ENCODE measurements around the gene PSG2. TPM values are rescaled to one million over a fixed set of nuclear protein-coding genes. Genes with fewer than 3 reads are reported as not detected.
"Not testable (repeated sequence)": the region's sequence is repeated elsewhere in the genome, so short reads cannot be mapped to it uniquely, and the experiment has no call there.

The PSG2 gene
- total RNA-seq, 2 experiments from 2014 or later: not detected

DNA sequence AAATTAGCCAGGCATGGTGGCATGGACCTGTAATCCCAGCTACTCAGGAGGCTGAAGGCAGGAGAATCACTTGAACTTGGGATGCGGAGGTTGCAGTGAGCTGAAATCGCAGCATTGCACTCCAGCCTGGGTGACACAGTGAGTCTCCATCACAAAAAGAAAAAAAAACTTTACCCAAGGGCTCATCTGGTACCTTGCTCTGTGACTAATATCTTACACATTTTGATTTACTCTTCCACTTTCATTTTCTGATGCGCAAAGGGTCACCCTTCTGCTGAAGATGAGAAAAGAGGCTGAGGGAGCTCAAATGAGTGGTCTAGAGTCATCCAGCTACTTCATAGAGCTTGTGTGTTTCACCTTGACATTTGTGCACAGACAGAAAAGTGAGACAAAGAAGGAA lies 34.5 kb downstream of the PSG2 start:
- H3K36me3 Mint-ChIP-seq; H3K27me3 Mint-ChIP-seq; H3K4me1 Mint-ChIP-seq; H3K4me3 Mint-ChIP-seq; CTCF ChIA-PET; ATAC-seq; H3K27ac Mint-ChIP-seq; DNase-seq; H3K9me3 Mint-ChIP-seq (ENCODE audit: low read depth): not testable (repeated sequence)

DNA sequence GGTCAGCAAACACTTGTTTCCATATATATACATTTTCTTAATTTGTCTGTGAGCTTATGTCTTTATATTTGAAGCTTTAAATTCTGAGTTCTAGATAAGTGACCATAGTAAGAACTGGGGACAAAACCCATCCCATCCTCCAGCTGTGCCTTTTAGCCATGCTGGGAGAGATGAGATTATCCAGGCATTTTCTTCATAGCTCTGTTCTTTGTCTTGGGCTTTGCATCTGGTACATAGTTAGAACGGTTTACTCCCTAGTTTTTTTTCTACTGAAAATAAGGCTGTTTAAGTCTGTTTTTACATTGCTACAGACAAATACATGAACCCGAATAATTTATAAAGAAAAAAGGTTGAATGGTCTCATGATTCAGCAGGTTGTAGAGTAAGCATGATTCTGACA lies 35.9 kb downstream of the PSG2 start:
- H3K27me3 Mint-ChIP-seq; ATAC-seq; H3K4me3 Mint-ChIP-seq; H3K9me3 Mint-ChIP-seq (ENCODE audit: low read depth); H3K4me1 Mint-ChIP-seq; H3K27ac Mint-ChIP-seq; H3K36me3 Mint-ChIP-seq; DNase-seq; CTCF ChIA-PET: not testable (repeated sequence)

DNA sequence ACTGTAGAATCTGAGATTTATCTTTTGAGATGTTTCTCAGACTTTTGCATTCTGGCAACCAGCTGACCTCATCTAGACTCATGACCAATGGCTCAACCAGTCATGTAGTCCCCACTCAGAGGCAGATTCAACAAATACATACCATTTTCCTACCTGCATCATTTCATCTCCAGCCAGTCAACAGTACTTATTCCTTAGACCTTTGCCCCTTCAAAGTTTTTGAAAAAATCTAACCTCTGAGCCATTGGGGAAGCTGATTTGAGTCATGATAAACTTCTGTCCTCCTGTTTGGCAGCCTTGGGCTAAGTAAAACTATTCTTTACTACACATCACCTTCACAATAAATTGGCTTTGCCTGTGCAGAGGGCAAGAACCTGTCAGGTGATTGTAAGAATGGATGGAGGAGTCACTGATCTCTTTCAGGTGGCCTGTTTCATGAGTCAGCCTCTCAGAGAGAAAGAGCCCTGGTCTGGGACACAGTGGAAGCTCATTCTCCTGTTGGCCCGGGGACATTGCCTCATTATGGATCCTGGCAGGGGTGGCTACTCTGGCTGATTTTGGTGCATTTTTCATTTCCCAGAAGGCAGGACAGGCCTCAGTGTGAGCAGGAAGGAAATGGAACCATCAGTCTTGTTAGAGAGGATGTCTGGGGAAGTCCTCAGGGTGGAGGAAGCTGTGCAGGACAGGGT lies 38.9 kb downstream of the PSG2 start:
- H3K36me3 Mint-ChIP-seq; H3K27me3 Mint-ChIP-seq; DNase-seq; CTCF ChIA-PET; H3K4me1 Mint-ChIP-seq; ATAC-seq; H3K27ac Mint-ChIP-seq; H3K9me3 Mint-ChIP-seq (ENCODE audit: low read depth); H3K4me3 Mint-ChIP-seq: not testable (repeated sequence)

DNA sequence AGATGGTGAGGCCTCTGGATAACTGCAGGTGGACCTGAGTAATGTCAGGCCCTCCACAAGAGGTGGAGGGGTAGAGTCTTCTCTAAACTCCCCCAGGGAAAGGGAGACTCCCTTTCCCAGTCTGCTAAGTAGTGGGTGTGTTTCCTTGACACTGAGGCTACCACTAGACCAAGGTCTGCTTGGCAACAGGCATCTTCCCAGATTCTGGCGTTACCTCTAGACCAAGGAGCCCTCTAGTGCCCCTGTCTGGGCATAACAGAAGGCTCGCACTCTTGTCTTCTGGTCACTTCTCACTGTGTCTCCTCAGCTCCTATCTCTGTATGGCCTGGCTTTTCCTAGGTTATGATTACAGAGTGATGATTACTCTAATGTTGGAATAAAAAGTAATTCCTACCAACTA lies 50.9 kb downstream of the PSG2 start:
- H3K36me3 Mint-ChIP-seq; ATAC-seq; H3K4me3 Mint-ChIP-seq; H3K27me3 Mint-ChIP-seq; H3K9me3 Mint-ChIP-seq (ENCODE audit: low read depth); CTCF ChIA-PET; H3K27ac Mint-ChIP-seq; DNase-seq; H3K4me1 Mint-ChIP-seq: not testable (repeated sequence)

DNA sequence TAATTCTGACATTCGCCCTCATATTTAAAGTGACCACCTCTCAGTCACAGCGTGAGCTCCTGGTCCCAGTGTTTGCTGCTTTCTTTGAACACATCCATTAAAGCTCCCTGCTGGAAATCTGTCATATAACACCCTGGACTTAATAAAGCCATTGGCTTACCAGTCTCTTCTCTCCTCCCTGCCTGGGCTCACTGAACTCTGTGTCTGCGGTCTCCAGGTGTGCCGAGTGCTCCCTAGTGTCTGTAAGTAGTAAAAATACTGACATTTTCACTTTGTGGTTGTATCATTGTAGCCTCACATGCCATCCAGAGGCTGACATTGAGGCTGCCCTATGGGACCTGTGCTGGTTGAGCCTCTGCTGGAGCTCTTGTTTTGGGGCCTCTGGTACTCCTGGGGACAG lies 53.6 kb downstream of the PSG2 start:
- no peak for ATAC-seq
- CTCF ChIA-PET: no interaction called here
- Mint-ChIP-seq H3K4me3 (no peak overlapping the region), H3K36me3 (no peaks in the 10 kb centered on the region), H3K4me1 (no peaks in the 10 kb centered on the region), H3K27ac (no peak overlapping the region), H3K27me3 (no peaks in the 10 kb centered on the region), H3K9me3 (ENCODE audit: low read depth) (no peaks in the 10 kb centered on the region)
- no peak for DNase-seq

DNA sequence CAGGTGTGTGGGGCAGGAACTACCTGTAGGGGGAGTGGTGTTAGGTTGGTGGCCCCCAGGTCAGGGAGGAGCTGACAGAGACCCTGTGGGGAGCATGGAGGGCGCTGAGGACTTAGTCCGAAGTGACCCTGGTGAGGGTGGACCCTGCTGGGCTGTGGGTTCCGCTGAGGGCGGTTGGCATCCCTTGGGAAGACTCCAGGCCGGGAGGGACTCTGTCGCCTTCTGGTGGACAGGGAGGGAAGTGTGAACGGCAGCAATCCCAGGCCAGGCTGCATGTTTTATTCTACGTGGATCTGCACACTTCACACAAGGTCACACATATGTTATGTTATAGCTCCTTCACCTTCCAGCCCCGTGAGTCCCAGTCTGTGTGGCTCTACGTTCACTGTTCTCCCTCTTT lies 54.5 kb downstream of the PSG2 start:
- H3K4me3 Mint-ChIP-seq; CTCF ChIA-PET; H3K9me3 Mint-ChIP-seq (ENCODE audit: low read depth); H3K4me1 Mint-ChIP-seq; H3K36me3 Mint-ChIP-seq; ATAC-seq; H3K27me3 Mint-ChIP-seq; H3K27ac Mint-ChIP-seq; DNase-seq: not testable (repeated sequence)

DNA sequence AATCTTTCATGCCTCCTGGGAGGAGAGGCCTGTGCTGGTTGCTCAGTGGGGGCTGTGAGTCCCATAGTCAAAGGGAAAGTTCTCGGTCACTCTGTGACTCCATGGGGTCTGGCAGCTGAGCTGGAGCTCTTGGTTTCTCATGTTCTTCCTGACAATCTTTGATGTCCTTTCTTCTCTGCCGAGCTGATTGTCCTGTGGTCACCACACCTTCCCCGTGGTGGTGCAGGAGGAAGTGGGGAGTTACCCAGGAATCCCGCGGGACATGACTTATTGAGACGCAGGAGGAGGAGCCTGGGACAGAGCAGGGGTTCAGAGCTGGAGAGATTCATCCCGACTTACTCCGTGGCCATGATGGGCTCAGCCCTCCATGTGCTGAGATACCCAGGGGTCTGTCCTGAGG lies 55.4 kb downstream of the PSG2 start:
- ATAC-seq; H3K4me3 Mint-ChIP-seq; H3K36me3 Mint-ChIP-seq; CTCF ChIA-PET; H3K4me1 Mint-ChIP-seq; H3K9me3 Mint-ChIP-seq (ENCODE audit: low read depth); H3K27ac Mint-ChIP-seq; H3K27me3 Mint-ChIP-seq; DNase-seq: not testable (repeated sequence)

DNA sequence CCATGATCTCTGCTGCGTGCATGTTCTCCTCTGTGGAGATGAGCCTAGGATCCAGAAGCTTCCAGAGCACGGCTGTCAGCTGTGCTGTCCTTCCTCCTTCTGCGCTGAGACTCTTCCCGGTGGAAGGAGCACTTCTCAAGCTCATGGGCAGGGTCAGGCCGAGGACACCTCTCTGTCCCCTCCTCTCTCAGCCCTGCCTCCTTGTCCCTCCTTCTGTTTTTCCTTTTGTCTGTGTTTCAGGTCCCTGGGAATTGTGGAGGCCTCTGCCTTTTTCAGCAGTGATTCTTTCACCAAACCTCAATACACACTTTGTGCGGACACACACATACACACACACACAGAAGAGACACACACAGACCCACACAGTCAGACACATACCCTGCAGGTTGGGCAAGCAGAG lies 56.1 kb downstream of the PSG2 start, which contains the start of gene PSG11:
Gene PSG11, minus strand, starts transcription at position 101 of the 400 bp plus-strand sequence. Its CDS starts 97 bp downstream, at position 4.
- H3K4me3 Mint-ChIP-seq; DNase-seq; H3K27ac Mint-ChIP-seq; H3K9me3 Mint-ChIP-seq (ENCODE audit: low read depth); H3K36me3 Mint-ChIP-seq; ATAC-seq; CTCF ChIA-PET; H3K27me3 Mint-ChIP-seq; H3K4me1 Mint-ChIP-seq: not testable (repeated sequence)

DNA sequence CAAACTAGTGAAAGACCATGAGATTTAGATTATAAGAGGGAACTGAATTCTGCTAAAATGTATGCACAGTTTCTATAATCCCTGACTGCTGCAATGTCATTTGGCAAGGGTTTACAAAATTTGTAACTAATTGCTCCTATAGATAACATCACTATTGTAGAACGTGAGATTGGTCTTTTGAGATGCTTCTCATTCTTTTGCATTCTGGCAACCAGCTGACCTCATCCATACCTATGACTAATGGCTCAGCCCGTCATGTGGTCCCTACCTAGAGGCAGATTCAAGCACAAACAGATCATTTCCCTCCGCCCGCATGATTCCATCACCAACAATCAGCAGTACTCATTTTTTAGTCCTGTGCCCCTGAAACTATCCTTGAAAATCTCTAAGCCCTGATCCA lies 60.4 kb downstream of the PSG2 start:
- H3K9me3 Mint-ChIP-seq (ENCODE audit: low read depth); H3K27ac Mint-ChIP-seq; H3K27me3 Mint-ChIP-seq; H3K4me3 Mint-ChIP-seq; DNase-seq; H3K36me3 Mint-ChIP-seq; ATAC-seq; H3K4me1 Mint-ChIP-seq; CTCF ChIA-PET: not testable (repeated sequence)

DNA sequence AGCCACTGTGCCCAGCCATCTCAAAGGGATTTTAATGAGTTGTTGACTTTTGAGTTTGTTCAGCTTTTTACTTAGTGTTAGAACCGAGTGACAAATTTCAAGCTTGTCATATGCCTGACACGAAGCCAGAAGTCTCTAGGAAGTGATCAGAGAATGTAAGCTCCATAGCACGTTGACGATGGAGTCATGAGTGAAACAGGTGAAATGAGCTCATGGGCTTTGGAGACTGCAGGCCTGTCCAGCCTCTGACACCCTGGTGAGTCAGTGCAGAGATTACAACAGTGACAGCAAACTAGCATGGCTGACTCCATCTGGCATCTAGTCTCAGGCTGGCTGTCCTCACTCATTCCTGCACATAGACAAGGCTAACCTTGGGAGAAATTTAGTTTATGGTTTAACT lies 60.9 kb downstream of the PSG2 start:
- H3K36me3 Mint-ChIP-seq; H3K27ac Mint-ChIP-seq; H3K9me3 Mint-ChIP-seq (ENCODE audit: low read depth); H3K4me1 Mint-ChIP-seq; CTCF ChIA-PET; H3K4me3 Mint-ChIP-seq; ATAC-seq; H3K27me3 Mint-ChIP-seq; DNase-seq: not testable (repeated sequence)

DNA sequence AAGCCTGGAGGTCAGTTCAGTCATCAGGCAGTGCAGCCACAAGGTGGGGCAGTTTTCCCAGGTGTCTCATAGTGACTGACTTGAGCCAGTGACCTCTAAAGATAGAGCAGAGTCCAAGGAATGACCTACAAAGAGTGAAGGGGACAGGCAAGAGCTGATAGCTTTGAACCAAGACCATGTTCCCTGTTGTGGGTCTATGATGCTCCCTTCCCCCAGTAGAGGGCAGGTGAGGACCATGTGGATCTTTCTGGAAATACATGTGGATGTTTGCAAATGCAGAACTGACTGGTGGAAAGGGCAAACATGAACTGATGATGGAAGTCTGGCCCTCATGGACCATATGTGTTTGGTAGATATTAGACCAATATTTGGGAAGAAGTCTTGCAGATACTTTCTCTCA lies 62.9 kb downstream of the PSG2 start:
- H3K27me3 Mint-ChIP-seq; CTCF ChIA-PET; ATAC-seq; H3K4me3 Mint-ChIP-seq; DNase-seq; H3K36me3 Mint-ChIP-seq; H3K27ac Mint-ChIP-seq; H3K9me3 Mint-ChIP-seq (ENCODE audit: low read depth); H3K4me1 Mint-ChIP-seq: not testable (repeated sequence)

Other genes starting within 250 kb of the PSG2 start
- not detected for gene PSG1, start 203.0 kb downstream of the PSG2 start, total RNA-seq
- gene PSG6, start 164.8 kb downstream of the PSG2 start, total RNA-seq: not detected
- gene PSG7, start 145.5 kb downstream of the PSG2 start, total RNA-seq: not detected
- gene PSG11, start 56.2 kb downstream of the PSG2 start, total RNA-seq: not detected
- not detected for gene PSG5, start 103.8 kb upstream of the PSG2 start, total RNA-seq
- not detected for gene PSG4, start 122.9 kb upstream of the PSG2 start, total RNA-seq
- not detected for gene PSG9, start 186.8 kb upstream of the PSG2 start, total RNA-seq